Measurements from ENCODE around the gene METTL9.

DNA sequence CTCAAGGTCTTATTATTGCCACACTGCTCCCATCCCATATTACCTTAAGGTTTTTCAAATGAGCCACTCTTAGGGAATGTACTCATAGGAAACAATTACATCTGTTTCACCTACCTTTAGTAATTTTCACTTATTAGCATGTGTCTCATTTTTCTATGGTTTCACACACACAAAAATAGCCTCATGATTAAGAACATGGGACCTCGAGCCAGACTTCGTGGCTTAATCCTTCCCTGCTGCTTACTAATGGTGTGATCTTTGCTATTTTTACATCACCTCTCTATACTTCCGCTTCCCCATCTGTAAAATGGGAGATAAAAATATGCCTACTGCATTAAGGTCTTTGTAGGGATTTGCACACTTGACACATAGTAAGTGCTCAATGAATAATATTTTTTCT lies 102.9 kb downstream of the METTL9 start:
- no peak for TF ChIP-seq GATA3 (IDR thresholded peaks at IDR 0.05; ENCODE audit: low read depth, low read length)
- TF ChIP-seq GATA2 (IDR thresholded peaks at IDR 0.05; ENCODE audit: low read depth, low read length): no peak

Data from SH-SY5Y (cell line).